Liver (tissue), 3 donors: ENCODE measurements around the gene NTF3.

ENCODE experiments used
- HNF4G ChIP-seq: IDR thresholded peaks from 2 replicates; pipeline ENCODE4 v1.6.1; 2016; ENCODE audit warnings: antibody characterized with exemption
- RAD21 ChIP-seq, 2 donors: IDR thresholded peaks; 2 replicates each; pipeline ENCODE4 v1.6.1; 2016; ENCODE audit warnings: antibody characterized with exemption in 2 of 2, mild to moderate bottlenecking in 2 of 2
- TF ChIP-seq, protein P1 (sequence below): fragments of 150-350 bp; IDR thresholded peaks from 2 replicates; pipeline ENCODE4 v1.5.1; 2017; ENCODE audit warnings: improper control_type of control experiment, low read depth, low read length; ENCODE audit not compliant: missing input control
- donor health status: healthy.
- donor health status: healthy.

- TF ChIP-seq, protein P1, sequence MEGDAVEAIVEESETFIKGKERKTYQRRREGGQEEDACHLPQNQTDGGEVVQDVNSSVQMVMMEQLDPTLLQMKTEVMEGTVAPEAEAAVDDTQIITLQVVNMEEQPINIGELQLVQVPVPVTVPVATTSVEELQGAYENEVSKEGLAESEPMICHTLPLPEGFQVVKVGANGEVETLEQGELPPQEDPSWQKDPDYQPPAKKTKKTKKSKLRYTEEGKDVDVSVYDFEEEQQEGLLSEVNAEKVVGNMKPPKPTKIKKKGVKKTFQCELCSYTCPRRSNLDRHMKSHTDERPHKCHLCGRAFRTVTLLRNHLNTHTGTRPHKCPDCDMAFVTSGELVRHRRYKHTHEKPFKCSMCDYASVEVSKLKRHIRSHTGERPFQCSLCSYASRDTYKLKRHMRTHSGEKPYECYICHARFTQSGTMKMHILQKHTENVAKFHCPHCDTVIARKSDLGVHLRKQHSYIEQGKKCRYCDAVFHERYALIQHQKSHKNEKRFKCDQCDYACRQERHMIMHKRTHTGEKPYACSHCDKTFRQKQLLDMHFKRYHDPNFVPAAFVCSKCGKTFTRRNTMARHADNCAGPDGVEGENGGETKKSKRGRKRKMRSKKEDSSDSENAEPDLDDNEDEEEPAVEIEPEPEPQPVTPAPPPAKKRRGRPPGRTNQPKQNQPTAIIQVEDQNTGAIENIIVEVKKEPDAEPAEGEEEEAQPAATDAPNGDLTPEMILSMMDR = no peak
- no peak for TF ChIP-seq RAD21 (IDR thresholded peaks at IDR 0.05)
- no peak for TF ChIP-seq HNF4G
Measured at GRCh38 chr12:5533368-5533767, 101.5 kb downstream of the NTF3 start.
